ENCODE measurements around the gene CD79A.

The CD79A gene

DNA sequence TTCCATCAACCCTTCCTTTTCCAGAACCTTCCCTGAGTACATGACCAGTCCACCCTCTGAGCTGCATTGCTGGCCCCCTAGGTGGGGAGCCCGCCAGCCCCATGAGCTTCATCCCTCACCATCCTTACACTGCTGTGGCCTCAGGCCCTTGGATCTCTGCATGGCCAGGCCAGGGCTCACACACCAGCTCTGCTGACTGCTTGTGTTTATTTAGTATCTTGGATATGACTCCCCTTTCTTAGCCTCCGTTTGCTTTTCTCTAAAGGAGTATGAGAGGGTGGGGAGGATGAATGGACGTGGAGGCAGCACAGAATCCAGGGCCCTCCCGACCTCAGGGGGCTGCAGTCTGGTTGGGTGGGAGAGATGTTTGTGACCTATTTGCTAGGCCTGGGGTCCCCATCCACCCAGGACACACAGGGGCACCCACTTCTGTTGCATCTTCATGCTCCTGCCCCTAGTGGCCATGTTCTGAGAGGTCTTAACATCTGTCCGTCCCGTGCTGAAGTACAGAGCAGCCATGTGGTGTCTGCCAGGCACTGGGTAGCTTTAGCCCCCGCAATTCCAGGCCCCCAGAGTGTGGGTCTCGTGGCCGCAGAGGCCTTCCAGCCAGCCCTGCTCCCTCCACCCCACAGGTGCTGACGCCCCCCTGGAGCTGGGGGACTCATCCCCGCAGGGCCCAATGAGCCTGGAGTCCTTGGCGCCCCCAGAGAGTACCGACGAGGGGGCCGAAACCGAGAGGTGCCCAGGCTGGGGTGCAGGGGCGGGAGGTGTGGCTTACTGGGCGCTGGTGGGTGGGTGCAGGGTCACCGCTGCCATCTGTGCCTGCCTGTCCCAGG, 18.9 kb downstream of the CD79A start:
- DNase-seq (ENCODE audit: low read depth, low spot score), result no peak
- Histone ChIP-seq H3K36me3 (ENCODE audit: control insufficient read depth, insufficient read depth, low read length) (peaks cover 8% of the 10 kb centered on the region), H3K4me3 (ENCODE audit: low read length) (no peak overlapping the region; the same call in 1 of the 2 replicates), H3K27me3 (ENCODE audit: control insufficient read depth, insufficient read depth, low read length) (no peaks in the 10 kb centered on the region), H3K4me1 (ENCODE audit: control insufficient read depth, insufficient read depth, low read length) (peaks cover 7% of the 10 kb centered on the region; the same call in 1 of the 2 replicates), H3K27ac (ENCODE audit: low read length) (no peak overlapping the region), H3K9me3 (ENCODE audit: control insufficient read depth, insufficient read depth, low read length) (no peaks in the 10 kb centered on the region)
- no CpG with 5 or more reads among the region's 19 CpGs for WGBS (ENCODE audit: insufficient coverage, insufficient read length)

DNA sequence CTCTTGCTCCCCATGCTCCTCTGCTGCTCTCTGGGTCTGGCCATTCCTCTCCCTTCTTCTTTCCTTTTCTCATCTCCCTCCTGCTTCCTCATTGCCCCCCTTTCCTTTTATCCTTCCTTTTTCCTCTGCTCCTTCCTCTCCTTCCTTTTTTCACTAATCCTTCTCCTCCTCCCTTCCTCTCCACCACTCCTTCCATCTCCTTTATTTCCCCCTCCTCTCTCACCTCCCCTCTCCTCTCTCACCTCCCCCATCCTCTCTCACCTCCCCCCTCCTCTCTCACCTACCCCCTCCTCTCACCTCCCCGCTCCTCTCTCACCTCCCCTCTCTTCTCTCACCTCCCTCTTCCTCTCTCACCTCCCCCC, 19.5 kb downstream of the CD79A start:
- 100% methylated on average over 1 of the region's 1 CpG for WGBS (ENCODE audit: insufficient coverage, insufficient read length)
- H3K36me3 ChIP-seq (ENCODE audit: control insufficient read depth, insufficient read depth, low read length), result peaks cover 8% of the 10 kb centered on the region
- no peaks in the 10 kb centered on the region for H3K27me3 ChIP-seq (ENCODE audit: control insufficient read depth, insufficient read depth, low read length)
- H3K27ac ChIP-seq (ENCODE audit: low read length), result no peak overlapping the region
- no peak for DNase-seq (ENCODE audit: low read depth, low spot score)
- H3K9me3 ChIP-seq (ENCODE audit: control insufficient read depth, insufficient read depth, low read length), result no peaks in the 10 kb centered on the region
- H3K4me3 ChIP-seq (ENCODE audit: low read length), result no peak overlapping the region
- H3K4me1 ChIP-seq (ENCODE audit: control insufficient read depth, insufficient read depth, low read length), result peaks cover 7% of the 10 kb centered on the region; the same call in 1 of the 2 replicates

DNA sequence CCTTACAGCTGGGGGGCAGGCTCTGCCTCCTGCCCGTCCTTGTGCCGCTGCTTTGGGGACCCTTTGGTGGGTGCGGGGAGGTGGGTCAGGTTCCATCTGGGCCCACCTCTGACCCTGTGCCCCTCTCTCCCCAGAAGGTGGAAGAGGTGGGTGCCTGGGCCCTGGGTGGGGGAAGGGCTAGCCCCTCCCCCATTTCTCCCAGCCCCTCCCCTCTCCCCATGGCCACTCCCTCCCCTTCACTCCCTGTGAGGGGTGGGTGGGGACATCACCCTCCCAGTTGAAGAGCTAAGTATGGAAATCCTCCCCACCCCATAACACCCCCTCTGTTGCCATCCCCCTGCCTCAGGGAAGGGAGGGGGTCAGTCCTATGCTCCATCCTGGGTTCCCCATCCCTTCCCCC, 20.1 kb downstream of the CD79A start:
- no peak for DNase-seq (ENCODE audit: low read depth, low spot score)
- WGBS (ENCODE audit: insufficient coverage, insufficient read length), result no CpG with 5 or more reads among the region's 3 CpGs
- Histone ChIP-seq H3K4me1 (ENCODE audit: control insufficient read depth, insufficient read depth, low read length) (peaks cover 7% of the 10 kb centered on the region; the same call in 1 of the 2 replicates), H3K27ac (ENCODE audit: low read length) (no peak overlapping the region), H3K9me3 (ENCODE audit: control insufficient read depth, insufficient read depth, low read length) (no peaks in the 10 kb centered on the region), H3K27me3 (ENCODE audit: control insufficient read depth, insufficient read depth, low read length) (no peaks in the 10 kb centered on the region), H3K4me3 (ENCODE audit: low read length) (no peak overlapping the region), H3K36me3 (ENCODE audit: control insufficient read depth, insufficient read depth, low read length) (peaks cover 11% of the 10 kb centered on the region)

DNA sequence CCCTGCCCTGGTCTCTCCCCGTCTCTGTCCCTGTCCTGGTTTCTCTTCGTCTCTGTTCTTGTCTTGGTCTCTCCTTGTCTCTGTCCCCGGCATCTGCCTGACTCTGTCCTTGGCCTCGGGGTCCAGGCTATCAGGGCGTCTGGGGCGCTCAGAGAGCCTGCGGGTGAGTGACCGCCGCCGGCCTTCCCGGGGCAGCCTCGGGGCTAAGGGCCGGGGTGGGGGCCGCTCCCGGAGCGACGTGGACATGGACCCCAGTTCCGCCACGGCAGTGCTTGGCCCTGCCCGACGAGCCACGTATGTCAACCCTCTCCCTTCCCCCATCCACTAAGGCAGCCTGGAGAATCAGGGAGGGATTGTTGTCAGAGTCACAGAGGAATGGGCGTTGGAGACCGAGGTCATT, 20.7 kb downstream of the CD79A start:
- H3K36me3 ChIP-seq (ENCODE audit: control insufficient read depth, insufficient read depth, low read length), result peaks cover 16% of the 10 kb centered on the region
- no peaks in the 10 kb centered on the region for H3K27me3 ChIP-seq (ENCODE audit: control insufficient read depth, insufficient read depth, low read length)
- no peak overlapping the region for H3K27ac ChIP-seq (ENCODE audit: low read length)
- peaks cover 5% of the 10 kb centered on the region; the same call in 1 of the 2 replicates for H3K4me1 ChIP-seq (ENCODE audit: control insufficient read depth, insufficient read depth, low read length)
- H3K4me3 ChIP-seq (ENCODE audit: low read length), result no peak overlapping the region
- no peak for DNase-seq (ENCODE audit: low read depth, low spot score)
- H3K9me3 ChIP-seq (ENCODE audit: control insufficient read depth, insufficient read depth, low read length), result no peaks in the 10 kb centered on the region
- WGBS (ENCODE audit: insufficient coverage, insufficient read length), result no CpG with 5 or more reads among the region's 24 CpGs

DNA sequence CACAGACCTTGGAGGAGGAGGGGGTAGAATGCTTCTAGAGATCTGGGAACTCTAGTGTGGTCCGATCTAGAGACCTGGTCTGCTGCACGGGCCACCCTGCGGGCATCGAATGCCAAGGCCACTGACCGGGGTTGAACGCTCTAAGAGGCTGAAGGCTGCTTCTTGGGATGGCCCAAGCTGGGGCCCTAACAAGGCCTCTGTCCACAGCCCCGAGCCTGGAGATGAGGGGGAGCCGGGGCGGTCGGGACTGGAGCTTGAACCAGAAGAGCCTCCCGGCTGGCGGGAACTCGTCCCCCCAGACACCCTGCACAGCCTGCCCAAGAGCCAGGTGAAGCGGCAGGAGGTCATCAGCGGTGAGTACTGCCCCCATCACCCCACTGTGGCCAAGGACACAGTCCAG, 21.2 kb downstream of the CD79A start:
- Histone ChIP-seq H3K4me1 (ENCODE audit: control insufficient read depth, insufficient read depth, low read length) (peaks cover 5% of the 10 kb centered on the region; the same call in 1 of the 2 replicates), H3K4me3 (ENCODE audit: low read length) (no peak overlapping the region), H3K9me3 (ENCODE audit: control insufficient read depth, insufficient read depth, low read length) (no peaks in the 10 kb centered on the region), H3K36me3 (ENCODE audit: control insufficient read depth, insufficient read depth, low read length) (peaks cover 18% of the 10 kb centered on the region), H3K27ac (ENCODE audit: low read length) (no peak overlapping the region), H3K27me3 (ENCODE audit: control insufficient read depth, insufficient read depth, low read length) (no peaks in the 10 kb centered on the region)
- no peak for DNase-seq (ENCODE audit: low read depth, low spot score)
- no CpG with 5 or more reads among the region's 15 CpGs for WGBS (ENCODE audit: insufficient coverage, insufficient read length)

DNA sequence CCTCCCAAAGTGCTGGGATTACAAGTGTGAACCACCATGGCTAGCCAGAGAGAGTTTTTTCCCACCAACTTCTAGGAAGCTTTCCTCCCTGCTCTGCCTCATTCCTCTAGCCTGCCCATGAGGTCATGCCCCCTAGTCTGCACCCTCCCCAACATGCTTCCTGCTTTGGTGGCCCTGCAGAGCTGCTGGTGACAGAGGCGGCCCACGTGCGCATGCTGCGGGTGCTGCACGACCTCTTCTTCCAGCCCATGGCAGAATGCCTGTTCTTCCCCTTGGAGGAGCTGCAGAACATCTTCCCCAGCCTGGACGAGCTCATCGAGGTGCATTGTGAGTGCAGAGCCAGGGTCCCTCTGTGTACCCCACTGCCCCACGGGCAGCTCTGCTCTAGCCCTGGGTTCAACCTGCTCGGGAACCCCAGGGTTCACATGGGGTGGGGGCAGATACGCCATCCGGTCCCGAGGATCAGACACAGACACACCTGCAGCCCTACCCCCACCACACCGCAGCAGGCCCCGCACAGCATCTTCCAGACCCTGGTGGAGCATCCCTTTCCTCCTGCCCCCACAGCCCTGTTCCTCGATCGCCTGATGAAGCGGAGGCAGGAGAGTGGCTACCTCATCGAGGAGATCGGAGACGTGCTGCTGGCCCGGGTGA, 24.8 kb downstream of the CD79A start:
- H3K9me3 ChIP-seq (ENCODE audit: control insufficient read depth, insufficient read depth, low read length), result no peaks in the 10 kb centered on the region
- H3K4me3 ChIP-seq (ENCODE audit: low read length), result no peak overlapping the region
- DNase-seq (ENCODE audit: low read depth, low spot score), result no peak
- 0 out of 2 replicates have a peak, but pooled peaks cover 2% of the 10 kb centered on the region for H3K4me1 ChIP-seq (ENCODE audit: control insufficient read depth, insufficient read depth, low read length)
- H3K27ac ChIP-seq (ENCODE audit: low read length), result no peak overlapping the region
- H3K27me3 ChIP-seq (ENCODE audit: control insufficient read depth, insufficient read depth, low read length), result no peaks in the 10 kb centered on the region
- WGBS (ENCODE audit: insufficient coverage, insufficient read length), result no CpG with 5 or more reads among the region's 21 CpGs
- H3K36me3 ChIP-seq (ENCODE audit: control insufficient read depth, insufficient read depth, low read length), result peaks cover 30% of the 10 kb centered on the region

DNA sequence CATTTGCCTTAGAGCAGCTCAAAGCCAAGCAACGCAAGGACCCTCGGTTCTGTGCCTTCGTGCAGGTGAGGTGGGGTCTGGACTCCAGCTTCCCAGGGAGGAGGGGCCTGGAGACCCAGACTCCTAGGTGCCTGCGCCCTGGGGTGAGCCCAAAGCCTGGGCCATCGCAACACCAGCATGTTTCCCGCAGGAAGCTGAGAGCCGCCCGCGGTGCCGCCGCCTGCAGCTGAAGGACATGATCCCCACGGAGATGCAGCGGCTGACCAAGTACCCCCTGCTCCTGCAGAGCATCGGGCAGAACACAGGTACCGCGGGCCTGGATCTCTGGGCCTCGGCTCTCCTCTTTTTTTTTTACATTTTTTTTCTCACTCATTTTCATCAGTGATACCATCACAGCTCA, 25.5 kb downstream of the CD79A start:
- H3K9me3 ChIP-seq (ENCODE audit: control insufficient read depth, insufficient read depth, low read length), result no peaks in the 10 kb centered on the region
- H3K36me3 ChIP-seq (ENCODE audit: control insufficient read depth, insufficient read depth, low read length), result peaks cover 30% of the 10 kb centered on the region
- H3K27me3 ChIP-seq (ENCODE audit: control insufficient read depth, insufficient read depth, low read length), result no peaks in the 10 kb centered on the region
- no peak overlapping the region for H3K27ac ChIP-seq (ENCODE audit: low read length)
- no peak overlapping the region for H3K4me3 ChIP-seq (ENCODE audit: low read length)
- WGBS (ENCODE audit: insufficient coverage, insufficient read length), result no CpG with 5 or more reads among the region's 17 CpGs
- no peaks in the 10 kb centered on the region for H3K4me1 ChIP-seq (ENCODE audit: control insufficient read depth, insufficient read depth, low read length)
- DNase-seq (ENCODE audit: low read depth, low spot score), result no peak

DNA sequence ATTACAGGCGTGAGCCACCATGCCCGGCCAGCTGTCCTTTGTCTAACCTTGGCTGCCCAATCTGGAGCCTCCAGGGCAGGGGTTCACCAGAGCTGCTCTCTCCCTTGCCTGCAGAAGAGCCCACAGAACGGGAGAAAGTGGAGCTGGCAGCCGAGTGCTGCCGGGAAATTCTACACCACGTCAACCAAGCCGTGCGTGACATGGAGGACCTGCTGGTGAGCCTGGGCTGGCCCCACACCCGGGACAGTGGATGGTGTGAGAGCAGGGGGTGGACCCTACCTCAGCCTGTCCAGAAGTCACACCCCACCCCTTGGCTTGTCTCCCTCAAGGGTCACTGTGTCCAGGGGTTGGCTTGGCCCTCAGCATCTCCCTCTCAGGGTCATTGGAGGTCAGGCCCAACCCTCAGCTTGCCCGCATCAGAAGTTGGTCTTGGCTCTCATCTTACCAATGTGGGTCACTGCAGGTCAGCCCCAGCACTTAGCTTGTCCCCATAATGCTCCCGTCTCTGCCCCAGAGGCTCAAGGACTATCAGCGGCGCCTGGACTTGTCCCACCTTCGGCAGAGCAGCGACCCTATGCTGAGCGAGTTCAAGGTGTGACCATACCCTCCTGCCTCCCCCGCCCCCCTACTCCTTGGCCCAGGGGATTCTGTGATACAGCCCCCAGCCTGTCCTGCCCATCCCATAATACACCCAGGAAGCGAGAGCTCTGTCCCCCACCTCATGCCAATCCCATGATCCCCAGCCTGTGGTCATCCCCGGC, 26.3 kb downstream of the CD79A start:
- H3K36me3 ChIP-seq (ENCODE audit: control insufficient read depth, insufficient read depth, low read length), result peaks cover 27% of the 10 kb centered on the region
- no peak for DNase-seq (ENCODE audit: low read depth, low spot score)
- H3K27me3 ChIP-seq (ENCODE audit: control insufficient read depth, insufficient read depth, low read length), result no peaks in the 10 kb centered on the region
- H3K4me1 ChIP-seq (ENCODE audit: control insufficient read depth, insufficient read depth, low read length), result no peaks in the 10 kb centered on the region
- H3K9me3 ChIP-seq (ENCODE audit: control insufficient read depth, insufficient read depth, low read length), result no peaks in the 10 kb centered on the region
- no CpG with 5 or more reads among the region's 19 CpGs for WGBS (ENCODE audit: insufficient coverage, insufficient read length)
- no peak overlapping the region for H3K4me3 ChIP-seq (ENCODE audit: low read length)
- H3K27ac ChIP-seq (ENCODE audit: low read length), result no peak overlapping the region

DNA sequence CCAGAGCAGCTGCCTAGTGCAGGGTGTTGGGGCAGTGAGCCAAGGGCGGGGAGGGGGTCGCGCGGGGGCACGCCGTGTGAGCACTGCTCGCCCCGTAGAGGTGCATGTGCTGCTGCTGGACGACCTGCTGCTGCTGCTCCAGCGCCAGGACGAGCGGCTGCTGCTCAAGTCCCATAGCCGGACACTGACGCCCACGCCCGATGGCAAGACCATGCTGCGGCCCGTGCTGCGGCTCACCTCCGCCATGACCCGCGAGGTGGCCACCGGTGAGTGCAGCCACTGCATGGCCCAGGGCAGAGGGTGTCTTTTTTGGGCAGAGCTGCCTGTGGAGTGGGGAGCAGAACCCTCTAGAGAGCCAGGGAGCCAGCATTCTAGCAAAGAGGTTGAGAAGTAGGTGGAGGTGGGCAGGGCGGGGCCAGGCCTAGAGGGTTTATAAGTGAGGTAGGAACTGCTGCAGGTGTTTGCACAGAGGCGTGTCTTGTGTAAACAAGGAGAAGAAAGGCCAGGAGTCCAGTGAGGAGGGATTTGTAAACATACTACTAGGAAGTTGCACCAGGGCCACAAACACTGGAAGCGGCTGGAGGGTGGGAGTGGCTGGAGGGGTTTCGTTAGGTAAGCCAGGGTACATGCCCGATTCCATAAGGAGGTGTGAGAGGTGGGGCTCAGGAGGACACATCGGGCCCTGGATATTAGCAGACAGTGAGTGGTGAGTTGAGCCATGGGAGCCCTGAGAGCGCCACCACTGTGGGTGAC, 27.2 kb downstream of the CD79A start:
- no peaks in the 10 kb centered on the region for H3K9me3 ChIP-seq (ENCODE audit: control insufficient read depth, insufficient read depth, low read length)
- no peaks in the 10 kb centered on the region for H3K27me3 ChIP-seq (ENCODE audit: control insufficient read depth, insufficient read depth, low read length)
- no peaks in the 10 kb centered on the region for H3K4me1 ChIP-seq (ENCODE audit: control insufficient read depth, insufficient read depth, low read length)
- no peak overlapping the region for H3K4me3 ChIP-seq (ENCODE audit: low read length)
- no peak overlapping the region for H3K27ac ChIP-seq (ENCODE audit: low read length)
- no CpG with 5 or more reads among the region's 30 CpGs for WGBS (ENCODE audit: insufficient coverage, insufficient read length)
- no peak for DNase-seq (ENCODE audit: low read depth, low spot score)
- peaks cover 27% of the 10 kb centered on the region for H3K36me3 ChIP-seq (ENCODE audit: control insufficient read depth, insufficient read depth, low read length)
